Measurements from ENCODE around the gene OGFOD3.
"Not testable (repeated sequence)": the region's sequence is repeated elsewhere in the genome, so short reads cannot be mapped to it uniquely, and the experiment has no call there.

Gene OGFOD3

GRCh38 chr17:82418001-82418986, at the start of gene OGFOD3, which contains the start of gene HEXD:
TSS of gene OGFOD3 (minus strand) at chr17:82418586. CDS start at chr17:82418485, 101 bp downstream.
TSS of gene HEXD (plus strand) at chr17:82418347. CDS start at chr17:82419800, 1,453 bp downstream.
- peak; percentile 88 for DNase-seq

- DNase-seq = no peak
These were observed 46.7 kb upstream of the OGFOD3 start for GRCh38 chr17:82465023-82465603.

- DNase-seq = no peak
These were observed 46.2 kb upstream of the OGFOD3 start for GRCh38 chr17:82464567-82464929.

- DNase-seq = no peak
These were observed 45.7 kb upstream of the OGFOD3 start for GRCh38 chr17:82463925-82464566.

- no peak for DNase-seq
These were observed 45.0 kb upstream of the OGFOD3 start for GRCh38 chr17:82463391-82463790.

DNA sequence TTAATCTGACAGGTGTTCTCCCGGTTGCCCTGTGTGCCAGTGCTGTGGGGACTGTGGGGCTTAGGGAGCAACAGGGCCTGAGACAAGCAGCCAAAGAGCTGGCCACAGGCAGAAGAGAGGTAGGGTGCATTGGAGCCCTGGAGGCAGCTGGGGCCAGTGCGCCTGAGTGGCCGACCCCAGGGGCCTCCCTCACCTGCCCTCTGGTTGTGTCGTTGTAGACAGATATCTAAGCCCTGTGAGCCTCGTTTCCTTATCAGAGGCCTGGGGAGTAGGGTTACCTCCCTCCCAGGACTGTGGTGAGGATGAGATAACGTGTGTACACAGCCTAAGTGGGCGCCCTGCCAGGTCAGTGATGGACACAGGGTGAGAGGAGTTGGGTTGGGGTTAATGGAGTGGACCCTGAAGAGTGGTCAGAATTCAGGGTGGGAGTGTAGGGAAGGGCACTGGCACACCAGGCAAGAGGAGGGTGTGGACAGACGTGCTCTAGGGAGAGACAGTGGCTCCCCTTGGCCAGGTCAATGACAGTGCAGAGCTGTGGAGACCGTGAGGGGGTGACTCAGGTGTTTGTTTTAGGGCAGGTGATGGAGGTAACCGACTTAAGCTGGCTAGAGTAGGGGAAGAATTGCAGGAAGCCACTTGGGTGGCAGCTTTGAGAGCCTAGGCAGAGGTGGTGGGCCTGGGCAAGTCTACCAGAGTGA, 43.6 kb upstream of the OGFOD3 start:
- no peak for DNase-seq

DNA sequence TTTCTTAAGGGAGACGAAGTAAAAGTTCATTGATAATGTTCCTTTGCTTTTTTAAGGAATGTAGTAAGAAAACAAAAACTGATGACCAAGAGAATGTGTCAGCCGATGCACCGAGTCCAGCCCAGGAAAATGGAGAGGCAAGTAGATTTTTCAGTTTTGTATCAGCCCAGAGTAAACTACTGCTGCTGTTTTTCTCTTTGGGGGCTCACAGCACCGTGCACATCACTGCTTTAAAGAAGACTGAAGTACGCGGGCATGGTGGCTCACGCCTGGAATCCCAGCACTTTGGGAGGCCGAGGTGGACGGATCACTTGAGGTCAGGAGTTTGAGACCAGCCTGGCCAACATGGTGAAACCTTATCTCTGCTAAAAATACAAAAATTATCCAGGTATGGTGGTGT, 41.5 kb upstream of the OGFOD3 start:
- not testable (repeated sequence) for DNase-seq

DNA sequence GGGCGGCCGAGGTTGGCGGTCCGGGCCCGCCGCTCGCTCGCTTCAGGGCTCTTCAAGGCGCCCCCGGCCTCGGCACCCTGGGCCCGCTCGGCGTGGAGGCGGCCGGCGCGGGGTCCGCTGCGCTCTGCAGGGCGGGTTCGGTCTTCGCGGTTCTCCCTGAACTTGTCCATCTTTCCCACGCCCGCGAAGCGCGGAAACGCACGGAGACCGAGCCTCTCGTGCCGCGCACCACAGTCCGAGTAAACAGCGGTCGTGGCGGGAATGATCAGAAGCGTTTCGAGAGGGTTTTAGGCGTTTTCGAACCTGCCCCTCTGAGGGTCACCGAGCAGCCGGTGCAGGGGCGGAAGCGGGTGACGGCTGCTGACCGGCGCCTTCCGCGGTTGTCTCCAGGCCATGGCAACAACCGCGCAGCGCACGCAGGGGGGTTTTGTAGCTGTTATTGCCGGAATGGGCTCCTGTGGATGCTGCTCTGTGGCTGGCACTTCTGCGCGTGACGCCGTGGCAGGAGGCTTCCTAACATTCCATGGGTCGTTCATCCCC, 40.6 kb upstream of the OGFOD3 start:
- peak; percentile 66 for DNase-seq

DNA sequence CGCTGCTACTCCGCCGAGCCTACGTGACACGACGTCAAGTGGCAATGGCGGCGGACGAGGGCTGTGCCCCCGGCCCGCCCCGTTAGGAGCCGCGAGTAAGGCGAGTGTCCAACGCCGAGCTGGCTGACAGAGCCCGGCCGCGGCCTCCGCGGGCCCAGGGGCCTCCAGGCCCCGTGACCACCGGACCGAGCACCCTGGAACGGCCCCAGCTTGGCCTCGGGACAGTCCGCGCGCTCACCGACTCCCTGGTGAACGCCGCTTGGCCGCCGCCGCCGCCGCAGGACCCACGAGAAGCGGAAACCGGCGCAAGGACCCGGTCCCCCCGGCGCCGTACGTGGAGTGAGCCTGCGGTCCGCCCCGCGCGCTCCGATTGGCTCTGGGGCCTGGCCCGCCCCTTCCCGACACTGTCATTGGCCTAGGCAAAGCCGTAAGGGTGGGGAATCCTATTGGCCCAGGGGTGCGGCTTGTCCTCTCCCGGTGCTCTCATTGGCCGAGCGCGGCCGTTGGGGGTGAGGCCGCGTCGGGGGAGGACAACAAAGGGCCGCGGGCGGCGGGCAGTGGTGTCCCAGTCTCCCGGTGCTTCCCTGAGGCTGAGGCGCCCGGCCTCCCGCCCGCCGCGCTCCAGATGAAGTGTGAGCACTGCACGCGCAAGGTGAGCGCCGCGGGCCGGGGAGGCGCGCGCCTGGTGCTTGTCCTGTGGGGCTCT, 39.9 kb upstream of the OGFOD3 start, which contains the start of gene NARF:
TSS of gene NARF (plus strand) at position 563 of the 706 bp plus-strand sequence. CDS start at position 626, 63 bp downstream.
- DNase-seq = peak; percentile 99

- no peak for DNase-seq
These were observed 39.5 kb upstream of the OGFOD3 start for GRCh38 chr17:82457929-82458178.

GRCh38 chr17:82457073-82457928, 38.9 kb upstream of the OGFOD3 start:
- DNase-seq = no peak

- not testable (repeated sequence) for DNase-seq
These were observed 35.3 kb upstream of the OGFOD3 start for GRCh38 chr17:82453706-82454105.

GRCh38 chr17:82453151-82453550, 34.8 kb upstream of the OGFOD3 start:
- not testable (repeated sequence) for DNase-seq

GRCh38 chr17:82452162-82452561, 33.8 kb upstream of the OGFOD3 start:
- no peak for DNase-seq

DNA sequence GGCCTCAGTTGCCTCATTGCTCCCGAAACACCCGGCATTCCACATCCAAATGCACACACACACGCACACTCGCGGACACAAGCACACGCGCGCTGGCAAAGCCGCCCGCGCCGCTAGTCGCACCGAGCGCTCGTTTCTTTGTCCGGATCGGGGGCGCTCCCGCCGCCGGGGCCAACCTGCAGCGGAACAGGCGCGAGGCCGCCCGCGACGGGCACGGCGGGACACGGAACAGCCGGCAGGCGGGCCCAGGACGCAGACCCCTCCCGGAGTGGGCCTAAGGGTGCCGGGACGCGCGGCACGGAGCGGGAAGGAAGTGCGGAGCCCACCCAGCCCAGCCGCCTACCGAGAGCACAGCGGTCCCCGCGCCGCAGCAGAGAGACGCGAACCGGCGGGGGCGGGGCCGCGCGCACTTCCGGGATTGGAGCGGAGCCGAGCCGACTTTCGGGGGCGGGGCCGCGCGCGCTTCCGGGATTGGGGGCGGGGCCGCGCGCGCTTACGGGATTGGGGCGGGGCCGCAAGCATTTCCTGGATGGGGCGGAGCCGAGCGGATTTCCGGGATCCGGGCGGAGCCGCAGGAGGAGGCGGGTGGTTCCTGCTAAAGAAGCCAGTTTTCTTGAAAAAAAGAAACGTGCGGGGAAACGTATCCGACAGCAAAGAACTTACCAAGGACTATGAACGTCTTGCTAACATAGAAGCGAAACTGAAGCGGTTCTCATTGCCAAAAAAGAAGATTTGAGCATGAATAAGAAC, 32.1 kb upstream of the OGFOD3 start, which contains the start of gene CYBC1:
TSS of gene CYBC1 (minus strand) at position 396 of the 750 bp plus-strand sequence. CDS start 1,498 bp downstream, outside the sequence.
- peak; percentile 95 for DNase-seq

DNA sequence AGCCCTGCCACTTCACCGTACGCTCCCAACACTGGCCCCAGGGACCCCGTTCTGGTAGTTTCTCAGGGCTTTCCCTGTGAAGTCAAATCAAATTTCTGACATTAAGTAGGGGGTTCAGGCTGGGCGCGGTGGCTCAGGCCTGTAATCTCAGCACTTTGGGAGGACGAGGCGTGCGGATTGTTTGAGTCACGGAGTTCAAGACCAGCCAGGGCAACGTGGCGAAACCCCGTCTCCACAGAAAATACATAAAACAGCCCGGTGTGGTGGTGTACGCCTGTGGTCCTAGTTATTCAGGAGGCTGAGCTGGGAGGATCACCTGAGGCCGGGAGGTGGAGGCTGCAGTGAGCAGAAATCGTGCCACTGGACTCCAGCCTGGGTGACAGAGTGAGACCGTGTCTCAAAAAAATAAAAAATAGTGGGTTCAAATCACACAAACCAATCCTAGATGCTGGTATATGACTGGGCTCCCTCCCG, 31.5 kb upstream of the OGFOD3 start:
- DNase-seq = no peak

GRCh38 chr17:82449131-82449882, 30.9 kb upstream of the OGFOD3 start:
- no peak for DNase-seq

DNA sequence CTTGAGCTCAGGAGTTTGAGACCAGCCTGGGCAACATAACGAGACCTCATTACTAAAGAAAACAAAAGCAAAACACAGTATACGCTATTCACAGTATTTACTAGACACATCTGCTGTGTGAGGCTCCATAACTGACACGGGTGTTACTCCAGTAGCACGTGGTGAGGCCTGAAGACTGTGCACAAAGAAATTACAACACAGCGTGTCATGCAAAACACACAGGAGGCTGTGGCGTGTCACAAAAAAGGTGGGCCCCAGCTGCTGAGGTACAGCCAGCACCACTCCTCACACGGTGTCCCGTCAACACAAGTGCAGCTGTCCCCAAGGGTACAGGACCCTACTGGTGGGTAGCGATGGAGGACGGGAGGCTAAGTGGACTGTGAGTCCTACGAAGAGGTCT, 29.5 kb upstream of the OGFOD3 start:
- no peak for DNase-seq

DNA sequence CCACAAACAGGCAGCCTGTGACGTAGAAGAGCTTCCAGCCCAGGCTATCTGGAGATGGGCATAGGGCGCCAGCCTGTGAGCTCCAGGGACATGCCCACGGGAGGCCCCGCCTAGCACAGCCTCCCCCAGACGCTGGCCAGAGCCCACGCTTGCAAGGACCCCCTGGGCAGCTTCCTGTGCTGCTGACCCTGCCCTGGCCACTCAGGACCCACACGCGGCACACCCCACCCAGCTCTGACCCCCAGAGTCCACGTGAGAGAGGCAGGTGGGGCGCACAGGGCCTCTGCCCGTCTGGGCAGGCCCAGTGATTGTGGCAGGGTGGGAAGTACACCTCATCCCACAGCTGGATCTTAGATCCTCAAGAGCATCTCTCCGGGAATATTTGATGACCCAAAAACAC, 28.3 kb upstream of the OGFOD3 start:
- DNase-seq = no peak

Measured in right hindlimb (tissue), 1 donor.